SK-MEL-5 (cell line): ENCODE measurements around the gene CADPS. TPM values are rescaled to one million over a fixed set of nuclear protein-coding genes. Genes with fewer than 3 reads are reported as not detected.

Source experiments
- DNase-seq: peaks from one replicate; pipeline ENCODE4 v3.0.0-alpha.2; 2016; ENCODE audit warnings: low read depth, low spot score
- in situ Hi-C: cut with HindIII; loops from 2 replicates; pipeline ENCODE4 v1.10.0; 2016; ENCODE audit warnings: low sequenced_read_pairs, high pct_unique_total_duplicates, low pct_unique_long_range_greater_than_20kb
- polyA plus RNA-seq, 2 experiments: library from polyadenylated mRNA; depleted of rRNA; stranded (reverse); fragments of >200 nt; gene quantifications; 2 replicates each; pipeline ENCODE4 v1.2.3, GENCODE V29; 2015
- total RNA-seq: library from RNA; depleted of rRNA; stranded (reverse); fragments of >200 nt; shearing (Covaris generic); gene quantifications from 2 replicates; pipeline ENCODE4 v1.2.3, GENCODE V29; 2014; rRNA removed

The CADPS gene
- not detected in 2 replicates for total RNA-seq
- 0.04 and 0.08 TPM in 2 replicates for polyA plus RNA-seq (2015; cell fraction: cytosol; rRNA removed)
- not detected in 2 replicates for polyA plus RNA-seq (2015; cell fraction: nucleus; rRNA removed)

DNA sequence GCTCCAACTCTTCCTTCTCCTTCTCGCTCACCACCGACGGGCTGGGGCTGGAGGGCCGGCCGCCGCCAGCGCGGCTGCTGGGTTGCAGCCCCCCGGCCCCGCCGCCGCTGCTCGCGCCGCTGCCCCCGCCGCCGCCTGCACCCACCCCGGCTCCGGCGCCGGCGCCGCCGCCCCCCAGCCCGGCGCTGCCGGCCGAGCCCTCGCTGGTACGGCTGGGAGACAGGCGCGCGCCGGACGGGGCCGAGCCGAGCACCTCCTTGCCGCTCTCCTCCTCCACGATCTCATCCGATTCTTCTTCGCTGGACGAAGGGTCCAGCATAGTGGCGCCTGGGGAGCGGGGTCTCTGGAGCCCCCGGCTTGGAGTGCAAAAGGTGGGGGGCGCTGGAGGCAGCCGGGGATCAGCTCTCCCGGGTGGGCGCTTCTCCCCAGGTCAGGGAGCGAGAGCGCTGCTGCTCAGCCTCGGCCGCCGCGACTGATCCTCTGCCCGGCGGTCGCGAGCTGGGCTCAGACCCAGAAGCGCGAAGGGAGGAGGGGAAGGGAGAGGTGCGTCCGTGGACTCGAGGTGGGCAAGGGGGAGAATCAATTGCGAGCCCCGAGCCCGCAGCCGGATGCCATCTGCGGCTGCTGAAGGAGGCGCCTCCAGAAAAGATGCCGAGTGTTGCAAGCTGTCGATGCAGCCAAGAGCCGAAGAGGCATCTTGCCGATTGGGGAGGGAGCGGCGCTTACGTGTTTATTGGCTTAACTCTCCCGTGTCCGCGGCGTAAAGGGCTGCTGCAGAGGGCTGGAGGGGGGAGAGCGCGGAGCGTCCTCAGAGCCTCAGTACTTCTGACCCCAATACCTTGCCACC lies at the start of gene CADPS:
TSS of gene CADPS (minus strand) at position 706 of the 847 bp plus-strand sequence. CDS start at position 319, 387 bp downstream.
- DNase-seq, result no peak
- in situ Hi-C loops, result no loop called here

DNA sequence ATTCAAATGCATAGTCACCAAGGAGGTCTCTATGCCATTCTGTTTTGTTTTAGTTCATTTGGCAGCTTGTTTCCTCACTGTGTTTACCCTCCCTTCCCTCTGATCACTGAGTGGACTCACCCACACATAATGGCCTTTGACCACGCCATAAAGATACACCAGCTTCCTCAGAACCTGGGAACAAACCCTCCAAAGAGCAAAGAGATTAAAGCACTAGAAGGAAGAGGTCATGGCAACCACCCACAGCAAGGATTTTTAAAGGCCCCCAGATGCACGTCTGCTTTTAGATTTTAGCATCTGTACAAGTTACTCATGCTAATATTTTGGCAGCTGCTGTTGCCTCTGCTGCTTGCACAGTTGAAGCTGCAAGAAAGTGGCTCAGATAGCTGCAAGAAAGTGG lies 47.9 kb upstream of the CADPS start:
- no peak for DNase-seq
- in situ Hi-C loops, result no loop called here

DNA sequence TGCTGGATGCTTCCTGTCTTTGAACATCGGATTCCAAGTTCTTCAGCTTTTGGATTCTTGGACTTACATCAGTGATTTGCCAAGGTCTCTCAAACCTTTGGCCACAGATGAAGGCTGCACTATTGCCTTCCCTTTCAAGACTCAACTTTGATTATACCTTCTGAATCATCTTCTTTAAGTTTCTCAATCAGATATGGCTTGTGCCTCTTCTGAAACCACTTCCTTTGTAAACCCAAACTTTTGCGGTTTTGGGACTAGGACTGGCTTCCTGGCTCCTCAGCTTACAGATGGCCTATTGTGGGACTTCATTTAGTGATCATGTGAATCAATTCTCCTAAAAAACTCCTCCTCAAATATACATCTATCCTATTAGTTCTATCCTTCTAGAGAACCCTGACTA lies 47.1 kb upstream of the CADPS start:
- peak; percentile 89 for DNase-seq
- in situ Hi-C loops, result no loop called here

DNA sequence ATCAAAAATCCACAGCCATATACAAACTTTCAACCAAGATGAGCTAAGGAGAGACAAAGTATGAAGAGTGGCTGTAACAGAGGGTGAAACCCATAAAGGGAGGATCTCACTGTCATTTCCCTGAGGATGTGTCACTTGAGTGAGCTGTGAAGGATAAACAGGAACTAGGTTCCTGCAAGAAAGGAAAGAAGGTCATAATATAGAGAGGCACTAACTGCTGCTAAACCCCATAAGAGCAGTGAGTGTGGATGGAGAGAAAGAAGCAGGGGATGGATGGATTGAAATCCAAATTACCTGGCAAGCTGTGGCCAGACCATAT lies 45.2 kb upstream of the CADPS start:
- no peak for DNase-seq
- in situ Hi-C loops, result no loop called here

DNA sequence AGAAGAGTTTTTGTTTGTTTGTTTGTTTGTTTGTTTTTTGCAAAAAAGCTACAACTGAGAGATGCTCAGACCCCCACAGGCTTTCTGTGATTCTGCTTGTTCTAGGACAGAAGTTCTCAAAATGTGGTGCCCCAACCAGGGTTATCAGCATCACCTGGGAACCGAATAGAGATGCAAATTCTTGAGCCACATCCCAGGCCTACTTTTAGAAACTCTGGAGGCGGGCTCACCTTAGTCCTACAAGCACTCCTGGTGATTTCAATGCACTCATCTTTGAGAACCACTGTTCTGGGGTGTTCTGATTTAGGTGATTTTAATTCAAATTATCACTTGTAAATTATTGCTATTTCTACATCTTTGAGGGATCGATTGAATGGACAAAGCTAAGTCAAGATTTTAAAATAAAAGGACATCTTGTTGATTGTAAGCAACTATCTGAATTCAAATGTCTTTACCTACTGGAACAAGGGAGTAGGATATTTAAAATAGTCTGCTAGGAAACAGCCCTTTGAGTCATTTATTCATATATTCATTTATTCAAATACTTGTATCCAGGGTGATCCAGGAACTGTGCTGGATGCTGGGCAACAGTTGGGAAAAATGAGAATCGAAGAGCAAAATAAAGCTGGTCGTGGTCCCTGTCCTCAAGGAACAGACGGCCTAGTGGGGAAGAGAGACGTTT lies 44.7 kb upstream of the CADPS start:
- no peak for DNase-seq
- in situ Hi-C loops, result no loop called here

DNA sequence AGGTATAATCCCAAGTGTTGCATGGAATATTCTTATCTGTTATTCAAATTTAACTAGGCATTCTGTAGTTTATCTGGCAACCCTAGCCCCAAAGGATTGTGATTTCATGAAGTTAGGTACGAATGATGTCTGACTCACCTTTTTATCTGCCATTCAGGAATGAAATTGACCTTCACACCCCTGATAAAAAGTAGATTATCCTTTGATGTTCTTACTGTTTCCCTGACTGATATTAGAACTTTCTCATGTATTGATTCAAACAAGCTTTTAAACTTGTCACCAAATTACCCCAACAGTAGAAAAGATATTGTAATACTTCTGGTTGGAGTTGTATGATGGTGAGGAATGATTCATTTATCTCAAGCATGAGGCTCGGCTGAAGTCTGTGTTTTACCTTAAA lies 43.6 kb upstream of the CADPS start:
- in situ Hi-C loops, result no loop called here
- DNase-seq, result no peak

DNA sequence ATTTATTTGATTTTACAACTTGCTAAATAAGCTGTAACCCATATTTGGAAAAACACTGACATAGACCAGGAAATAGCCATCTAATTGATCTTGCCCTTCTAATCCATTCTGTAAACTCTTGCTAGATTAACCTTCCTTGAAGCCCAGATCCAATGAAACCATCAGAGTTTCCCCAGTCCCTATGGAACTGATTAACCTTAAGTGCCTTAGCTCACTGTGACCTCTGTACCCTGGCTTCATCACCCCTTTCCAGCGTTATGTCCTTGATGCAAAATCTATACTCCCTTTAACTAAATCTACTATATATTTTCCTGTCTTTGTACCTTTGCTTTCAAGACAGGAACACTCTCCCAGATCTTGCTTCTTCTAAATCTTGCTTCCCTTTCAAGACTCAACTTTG lies 42.9 kb upstream of the CADPS start:
- no peak for DNase-seq
- in situ Hi-C loops, result no loop called here

DNA sequence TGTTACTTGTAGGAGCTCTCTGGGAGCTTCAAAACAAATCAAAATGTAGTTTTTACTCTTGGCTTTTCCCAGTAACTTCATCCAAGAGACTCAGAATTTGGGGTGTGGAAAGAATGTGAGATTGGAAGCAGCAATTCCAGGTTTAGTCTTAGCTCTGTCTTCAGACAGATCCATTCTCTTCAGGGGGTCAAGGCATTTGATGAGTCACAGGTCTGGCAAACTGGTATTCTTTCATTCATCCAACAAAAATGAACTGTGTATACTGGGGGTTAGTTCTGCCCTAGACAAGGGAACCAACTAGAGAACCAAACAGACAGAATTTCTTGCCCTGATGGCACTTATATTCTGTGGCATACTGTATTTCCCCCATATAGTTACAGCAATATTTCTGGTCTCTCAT lies 36.3 kb upstream of the CADPS start:
- in situ Hi-C loops, result no loop called here

DNA sequence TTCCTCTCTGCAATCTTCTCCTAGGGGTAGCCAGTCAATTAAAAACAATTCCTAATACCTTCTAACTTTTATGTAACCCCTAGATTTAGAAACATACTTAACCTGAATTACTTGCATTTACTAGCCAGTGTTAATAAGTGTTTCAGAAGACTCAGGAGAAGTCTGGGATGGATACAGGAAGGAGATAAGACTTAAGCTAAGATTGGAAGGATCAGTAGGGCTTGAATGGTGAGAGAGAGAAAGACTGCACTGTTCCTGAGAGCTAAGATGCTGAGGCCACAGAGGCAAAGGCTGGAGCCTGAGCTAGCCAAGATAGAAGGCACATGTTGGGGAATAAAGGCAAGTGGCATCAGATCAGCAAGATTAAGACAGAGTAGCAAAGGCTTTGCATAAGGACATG lies 30.1 kb upstream of the CADPS start:
- DNase-seq, result no peak
- in situ Hi-C loops, result no loop called here

More for the DNA sequence above, 36.3 kb upstream of the CADPS start:
- DNase-seq, result no peak

DNA sequence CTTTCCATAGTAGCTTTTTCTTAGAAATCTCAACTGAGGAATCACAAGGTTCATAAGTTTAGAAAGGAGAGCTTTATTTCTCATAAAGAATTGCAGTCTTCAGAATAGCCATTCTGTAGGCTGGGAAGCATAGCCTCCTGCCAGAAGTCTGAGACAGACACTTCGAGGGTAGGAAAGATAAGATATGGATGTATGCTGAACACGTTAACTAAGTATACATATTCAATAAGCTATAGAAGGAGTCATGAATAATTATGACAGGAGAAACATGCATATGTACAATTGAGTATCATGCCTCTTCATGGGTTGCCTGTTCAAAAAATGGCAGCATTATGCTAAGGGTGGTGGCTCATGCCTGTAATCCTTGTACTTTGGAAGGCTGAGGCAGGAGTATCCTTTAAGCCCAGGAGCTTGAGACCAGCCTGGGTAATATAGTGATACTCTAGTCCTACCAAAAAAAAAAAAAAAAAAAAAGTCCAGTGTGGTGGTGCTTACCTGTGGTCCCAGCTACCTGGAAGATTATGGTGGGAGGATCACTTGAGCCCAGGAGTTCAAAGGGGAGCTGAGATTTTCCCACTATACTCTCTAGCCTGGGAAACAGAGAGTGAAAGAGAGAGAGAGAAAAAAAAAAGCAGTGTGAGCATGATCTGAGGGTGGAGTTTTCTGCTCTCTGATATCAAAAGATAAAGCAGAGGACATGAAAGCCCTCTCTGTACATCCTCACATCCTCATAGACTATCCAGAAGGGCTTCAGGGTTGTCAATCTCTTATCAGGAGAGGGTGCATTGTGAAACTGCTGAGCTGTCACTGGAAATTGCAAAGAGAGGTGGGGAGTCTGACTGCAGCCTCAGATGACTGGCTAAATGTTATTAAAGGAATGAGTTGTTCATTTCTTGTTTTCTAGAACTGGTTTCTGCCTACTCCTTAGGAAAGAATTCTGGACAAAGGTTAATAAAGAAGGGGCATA lies 23.6 kb upstream of the CADPS start:
- in situ Hi-C loops, result no loop called here
- DNase-seq, result no peak

DNA sequence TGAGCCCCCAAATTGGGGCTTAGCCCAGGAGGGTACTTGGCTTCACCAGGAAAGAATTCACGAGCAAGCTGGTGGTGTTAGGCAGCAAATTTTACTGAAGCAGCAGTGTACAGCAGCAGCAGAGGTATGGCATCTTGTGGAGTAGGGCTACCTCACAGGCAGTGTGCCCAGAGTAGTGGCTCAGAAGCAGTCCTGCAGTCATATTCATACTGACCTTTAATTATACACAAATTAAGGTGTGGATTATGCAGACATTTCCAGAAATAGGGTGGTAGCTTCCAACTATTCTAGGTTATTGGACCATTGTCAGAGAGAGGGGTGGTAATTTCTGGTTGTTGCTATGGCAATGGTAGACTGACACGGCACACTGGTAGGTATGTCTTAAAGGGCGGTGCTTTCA lies 20.7 kb upstream of the CADPS start:
- DNase-seq, result no peak
- in situ Hi-C loops, result no loop called here

DNA sequence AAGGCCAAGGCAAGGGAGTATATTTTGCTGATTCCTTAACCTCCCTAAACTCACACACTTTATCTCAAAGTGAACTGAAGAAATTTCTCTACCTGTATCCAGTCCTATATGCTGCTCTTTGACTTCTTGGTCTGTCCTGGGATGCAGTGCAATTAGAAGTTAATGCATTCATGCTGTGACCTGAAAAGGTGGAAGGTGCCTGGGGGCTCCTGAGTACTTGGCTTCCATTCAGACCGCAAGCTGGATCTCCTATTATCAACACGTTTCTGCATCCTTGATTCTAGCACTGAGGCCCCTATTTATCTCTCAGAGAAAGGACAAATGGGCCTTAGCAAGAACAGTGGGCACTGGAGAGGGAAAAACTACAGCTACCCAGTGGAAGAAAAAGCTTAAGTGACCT lies 17.7 kb upstream of the CADPS start:
- in situ Hi-C loops, result no loop called here
- DNase-seq, result no peak

DNA sequence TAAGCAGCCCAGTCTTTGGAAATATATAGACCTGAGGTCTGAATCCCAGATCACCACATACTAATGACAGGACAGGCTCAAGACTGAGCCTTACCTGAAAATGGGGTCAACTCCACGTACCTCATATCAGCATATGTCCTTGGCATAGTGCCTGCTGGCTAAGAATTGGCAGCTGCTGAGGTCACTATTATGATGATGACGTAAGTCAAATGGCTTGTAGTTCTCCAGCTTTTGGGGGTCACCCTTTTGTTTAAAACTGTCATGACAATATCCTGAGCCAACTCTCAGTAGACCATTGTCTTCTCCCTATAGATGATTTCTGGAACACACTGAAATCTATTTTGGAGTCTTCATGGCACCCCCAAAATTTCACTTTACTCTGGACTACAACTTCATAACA lies 16.8 kb upstream of the CADPS start:
- in situ Hi-C loops, result no loop called here
- no peak for DNase-seq

DNA sequence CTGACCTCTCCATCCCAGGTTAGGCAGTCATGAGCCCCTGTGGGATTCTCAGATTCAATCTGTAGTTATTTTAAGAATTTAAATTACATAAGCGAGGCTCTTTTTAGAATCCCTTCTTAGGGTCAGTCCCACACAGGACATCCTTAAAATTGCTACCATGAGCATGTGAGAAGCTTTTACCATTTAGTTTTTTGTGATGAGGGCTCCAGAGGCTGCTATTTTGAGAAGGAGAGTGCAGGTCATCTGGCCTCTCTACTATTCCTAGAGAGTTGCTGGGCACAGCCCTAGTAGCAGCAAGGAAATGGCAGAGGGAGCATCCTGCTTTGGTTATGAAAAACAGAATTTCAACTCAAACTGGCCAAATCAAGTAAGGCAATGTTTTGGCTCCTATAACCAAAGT lies 13.6 kb upstream of the CADPS start:
- in situ Hi-C loops, result no loop called here

DNA sequence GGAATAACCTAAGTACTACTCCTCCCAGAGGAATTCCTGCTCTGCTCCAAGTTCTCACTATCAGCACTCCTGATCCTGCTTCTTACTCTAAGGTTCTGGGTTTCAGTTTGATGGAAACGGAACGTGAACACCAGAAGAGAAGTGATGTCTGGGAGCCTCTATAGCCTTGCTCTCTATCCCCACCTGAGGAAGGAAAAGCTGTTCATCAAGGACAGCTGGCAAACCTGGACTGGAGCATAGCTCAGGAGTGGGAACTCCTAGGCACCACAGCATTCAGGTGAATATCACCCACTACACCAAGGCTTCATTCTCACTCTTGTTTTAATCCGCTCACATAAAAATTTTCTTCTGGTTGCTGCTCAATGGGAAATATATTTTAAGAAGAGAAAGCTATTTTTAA lies 13.0 kb upstream of the CADPS start:
- DNase-seq, result no peak
- in situ Hi-C loops, result no loop called here

More for the DNA sequence above, 13.6 kb upstream of the CADPS start:
- no peak for DNase-seq

DNA sequence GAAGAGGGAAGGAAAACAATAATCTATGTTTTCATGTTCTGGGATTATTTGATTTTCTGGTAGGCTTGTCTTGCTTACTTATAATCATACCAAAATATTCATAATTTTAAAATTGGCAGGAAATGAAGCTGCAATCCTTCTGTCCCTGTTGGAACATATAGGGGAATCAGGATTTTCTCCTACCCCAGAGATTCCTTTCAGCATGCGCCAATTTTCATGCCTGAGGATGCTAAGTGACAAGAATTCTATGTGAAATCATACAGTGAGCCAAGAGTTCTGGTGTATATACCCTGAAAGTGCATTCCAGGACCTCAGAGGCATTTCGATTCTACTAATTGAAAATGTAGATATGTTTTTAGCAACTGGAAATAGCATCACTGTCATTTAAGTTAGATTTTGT lies 9.9 kb upstream of the CADPS start:
- no peak for DNase-seq
- in situ Hi-C loops, result no loop called here

DNA sequence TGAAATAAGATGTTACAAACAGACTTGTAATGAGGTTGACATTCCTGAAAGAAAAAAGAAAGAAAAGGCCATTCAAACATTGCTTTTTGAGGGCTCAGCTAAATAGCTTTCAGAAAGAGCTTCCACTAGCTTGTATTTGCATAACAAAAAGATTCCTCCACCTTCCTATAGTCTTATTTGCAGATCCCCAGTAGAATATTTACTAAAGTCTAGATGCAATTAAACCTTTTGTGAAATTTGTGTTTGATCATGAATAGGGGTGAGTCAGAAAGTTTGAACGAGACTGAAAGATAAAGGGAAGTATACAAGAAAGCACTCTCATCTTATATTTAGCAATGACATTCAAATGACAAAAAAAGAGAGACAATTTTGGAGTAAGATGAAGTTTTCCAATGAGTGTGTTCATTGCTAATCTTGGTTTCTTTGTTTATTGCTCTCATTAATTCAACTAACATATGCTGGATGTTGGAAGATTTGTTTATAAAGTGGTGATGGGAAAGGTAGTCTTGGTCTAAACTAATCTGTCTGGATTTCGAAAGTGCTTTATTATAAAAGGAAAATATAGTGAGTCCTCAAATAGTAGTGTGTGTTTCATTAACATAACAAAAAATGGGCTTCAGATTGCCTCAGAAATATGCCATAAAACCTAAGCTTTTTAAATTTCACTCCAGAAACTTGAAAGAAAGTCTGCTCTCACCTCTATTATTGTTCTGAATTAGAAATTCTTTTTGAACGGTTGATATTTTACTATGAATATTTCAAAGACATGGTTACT lies 9.1 kb upstream of the CADPS start:
- DNase-seq, result no peak
- in situ Hi-C loops, result no loop called here
